Ovary (tissue), 9 donors: ENCODE measurements around the gene GPR78. TPM values are rescaled to one million over a fixed set of nuclear protein-coding genes. Genes with fewer than 3 reads are reported as not detected.
A peak's percentile ranks its signal among the peaks of the same experiment; 100 is the strongest.

Experiments
- DNase-seq, 5 donors: peaks; one replicate each; pipeline ENCODE4 v3.0.0-alpha.2; 2019 to 2020
- H3K27ac ChIP-seq, 2 donors: fragments of 200-600 bp; one replicate each; pipeline versions ENCODE4 v1.5.1 to v1.8.0; 2019 to 2022
- H3K27me3 ChIP-seq: fragments of 200-600 bp; one replicate; pipeline ENCODE4 v1.8.0; 2022
- H3K36me3 ChIP-seq: fragments of 200-600 bp; sonication (generic); one replicate; pipeline ENCODE4 v1.5.1; 2019
- H3K4me1 ChIP-seq: one replicate; pipeline ENCODE4 v1.8.1; 2013; ENCODE audit warnings: mild to moderate bottlenecking, moderate library complexity; ENCODE audit not compliant: insufficient read depth
- H3K4me3 ChIP-seq: fragments of 200-600 bp; sonication (generic); one replicate; pipeline ENCODE4 v1.5.1; 2017
- H3K9me3 ChIP-seq, 2 donors: fragments of 200-600 bp in 1 of 2; sonication (generic) in 1 of 2; one replicate each; pipeline versions ENCODE4 v1.5.1 to v1.8.1; 2013 to 2019; ENCODE audit warnings: mild to moderate bottlenecking in 1 of 2, moderate library complexity in 1 of 2
- EP300 ChIP-seq: sonication (generic); formaldehyde crosslinking; IDR thresholded peaks from one replicate; pipeline ENCODE4 v1.6.1; 2017; ENCODE audit warnings: antibody characterized with exemption
- POLR2A ChIP-seq: fragments of 450-650 bp; IDR thresholded peaks from one replicate; pipeline ENCODE4 v1.6.1; 2017; ENCODE audit warnings: antibody characterized with exemption, mild to moderate bottlenecking, moderate library complexity
- WGBS, 3 donors: extraction: QIAGEN DNeasy Blood & Tissue Kit in 1 of 3; methylation state at CpG; one replicate each; pipeline versions ENCODE4 v1.1.5 to v1.1.7; 2013 to 2017; 5-methylcytosine and 5-hydroxymethylcytosine counted together
- intact Hi-C, 4 donors: fragments of 100-400 bp; cut with DNase I; formaldehyde crosslinking; loops; one replicate each; pipeline versions ENCODE4 v1.11.0 to v1.15.1; 2022 to 2023
- polyA plus RNA-seq, 2 donors: library from polyadenylated mRNA; stranded (reverse); fragments of 200-250 nt in 1 of 2; fragments of 350-450 nt in 1 of 2; fragmentation: Illumina TruSeq in 1 of 2; extraction: RNeasy Lipid Tissue Mini Kit (QIAGEN cat#74804) in 1 of 2; gene quantifications; one replicate each; pipeline ENCODE4 v1.2.3, GENCODE V29; 2013 to 2014
- total RNA-seq, 7 donors: library from RNA; depleted of rRNA in 2 of 7; stranded (reverse); fragments of >200 nt in 2 of 7; fragmentation: NEBNext Ultra II Directional in 3 of 7; extraction: Animal tissue kit (Norgen Biotek cat#: 25700) in 3 of 7; gene quantifications; one replicate each; pipeline versions ENCODE4 v1.1.0 to v1.2.4, GENCODE V29; 2016 to 2023
- TF ChIP-seq, protein P1 (sequence below), 3 donors: fragments of 450-650 bp in 2 of 3; fragments of 200-600 bp in 1 of 3; IDR thresholded peaks; one replicate each; pipeline versions ENCODE4 v1.5.1 to v1.8.0; 2016 to 2022; ENCODE audit warnings: antibody characterized with exemption in 3 of 3, mild to moderate bottlenecking in 1 of 3
- donor health status: DM: no; HTN: no; CAD: no; lungs with moderate emphysema.
- donor health status: DM: no; HTN: no; CAD: no.
- donor health status: Bipolar disorder and iron deficiency.
- donor health status: DM: yes; HTN: yes; CAD: no.
- donor health status: DM: no; HTN: no; CAD: no.
- donor health status: DM: yes; HTN: yes; CAD: no.

The GPR78 gene
- total and polyA plus RNA-seq, 9 donors, result 1.0 to 14.7 (median 5.4) TPM

DNA sequence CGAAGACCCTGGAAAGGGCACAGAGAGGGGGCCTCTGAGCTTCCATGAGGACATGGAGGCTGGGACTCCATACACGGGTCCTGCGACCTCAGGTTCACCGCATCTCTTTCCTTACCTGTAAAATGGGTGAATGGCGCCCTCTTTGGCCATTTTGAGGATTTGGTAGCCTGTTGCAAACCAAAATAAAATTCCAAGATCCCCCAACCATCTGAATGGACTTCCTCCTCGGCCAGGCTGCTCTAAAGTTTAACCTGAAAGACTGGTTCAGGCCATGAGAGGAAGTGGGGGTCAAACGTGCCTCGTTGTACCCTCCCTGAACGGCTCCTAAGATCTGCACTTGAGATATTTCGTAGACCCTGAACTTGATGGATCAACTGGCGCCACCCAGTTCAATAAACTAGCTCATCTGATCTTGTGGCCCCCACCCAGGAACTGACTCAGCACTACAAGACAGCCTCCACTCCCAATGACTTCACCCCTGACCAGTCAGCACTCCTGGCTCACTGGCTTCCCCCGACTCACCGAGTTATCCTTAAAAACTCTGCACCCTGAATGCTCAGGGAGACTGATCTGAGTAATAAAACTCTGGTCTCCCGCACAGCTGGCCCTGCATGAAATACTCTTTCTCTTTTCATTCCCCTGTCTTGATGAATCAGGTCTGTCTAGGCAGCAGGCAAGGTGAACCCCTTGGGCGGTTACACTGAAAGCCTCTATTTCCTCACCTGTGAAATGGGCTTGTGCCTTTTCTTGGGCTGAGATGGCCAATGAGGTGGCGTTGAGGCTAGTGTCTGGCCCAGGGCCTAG lies 32.9 kb upstream of the GPR78 start:
- H3K36me3 ChIP-seq, result no peaks in the 10 kb centered on the region
- no peaks in the 10 kb centered on the region for H3K9me3 ChIP-seq
- intact Hi-C loops, result no loop called here
- peaks cover 5% of the 10 kb centered on the region for H3K4me1 ChIP-seq
- H3K27ac ChIP-seq, result no peak overlapping the region
- no peaks in the 10 kb centered on the region for H3K27me3 ChIP-seq
- no peak for TF ChIP-seq POLR2A
- TF ChIP-seq EP300, result no peak
- TF ChIP-seq, protein P1, sequence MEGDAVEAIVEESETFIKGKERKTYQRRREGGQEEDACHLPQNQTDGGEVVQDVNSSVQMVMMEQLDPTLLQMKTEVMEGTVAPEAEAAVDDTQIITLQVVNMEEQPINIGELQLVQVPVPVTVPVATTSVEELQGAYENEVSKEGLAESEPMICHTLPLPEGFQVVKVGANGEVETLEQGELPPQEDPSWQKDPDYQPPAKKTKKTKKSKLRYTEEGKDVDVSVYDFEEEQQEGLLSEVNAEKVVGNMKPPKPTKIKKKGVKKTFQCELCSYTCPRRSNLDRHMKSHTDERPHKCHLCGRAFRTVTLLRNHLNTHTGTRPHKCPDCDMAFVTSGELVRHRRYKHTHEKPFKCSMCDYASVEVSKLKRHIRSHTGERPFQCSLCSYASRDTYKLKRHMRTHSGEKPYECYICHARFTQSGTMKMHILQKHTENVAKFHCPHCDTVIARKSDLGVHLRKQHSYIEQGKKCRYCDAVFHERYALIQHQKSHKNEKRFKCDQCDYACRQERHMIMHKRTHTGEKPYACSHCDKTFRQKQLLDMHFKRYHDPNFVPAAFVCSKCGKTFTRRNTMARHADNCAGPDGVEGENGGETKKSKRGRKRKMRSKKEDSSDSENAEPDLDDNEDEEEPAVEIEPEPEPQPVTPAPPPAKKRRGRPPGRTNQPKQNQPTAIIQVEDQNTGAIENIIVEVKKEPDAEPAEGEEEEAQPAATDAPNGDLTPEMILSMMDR (IDR thresholded peaks at IDR 0.05), result no peak
- WGBS, 3 donors, result 69 to 79% (median 78%) methylated on average over 16 of the region's 16 CpGs
- peak in 2 of 5 donors; percentile 20 to 34 for DNase-seq
- H3K4me3 ChIP-seq, result no peak overlapping the region

DNA sequence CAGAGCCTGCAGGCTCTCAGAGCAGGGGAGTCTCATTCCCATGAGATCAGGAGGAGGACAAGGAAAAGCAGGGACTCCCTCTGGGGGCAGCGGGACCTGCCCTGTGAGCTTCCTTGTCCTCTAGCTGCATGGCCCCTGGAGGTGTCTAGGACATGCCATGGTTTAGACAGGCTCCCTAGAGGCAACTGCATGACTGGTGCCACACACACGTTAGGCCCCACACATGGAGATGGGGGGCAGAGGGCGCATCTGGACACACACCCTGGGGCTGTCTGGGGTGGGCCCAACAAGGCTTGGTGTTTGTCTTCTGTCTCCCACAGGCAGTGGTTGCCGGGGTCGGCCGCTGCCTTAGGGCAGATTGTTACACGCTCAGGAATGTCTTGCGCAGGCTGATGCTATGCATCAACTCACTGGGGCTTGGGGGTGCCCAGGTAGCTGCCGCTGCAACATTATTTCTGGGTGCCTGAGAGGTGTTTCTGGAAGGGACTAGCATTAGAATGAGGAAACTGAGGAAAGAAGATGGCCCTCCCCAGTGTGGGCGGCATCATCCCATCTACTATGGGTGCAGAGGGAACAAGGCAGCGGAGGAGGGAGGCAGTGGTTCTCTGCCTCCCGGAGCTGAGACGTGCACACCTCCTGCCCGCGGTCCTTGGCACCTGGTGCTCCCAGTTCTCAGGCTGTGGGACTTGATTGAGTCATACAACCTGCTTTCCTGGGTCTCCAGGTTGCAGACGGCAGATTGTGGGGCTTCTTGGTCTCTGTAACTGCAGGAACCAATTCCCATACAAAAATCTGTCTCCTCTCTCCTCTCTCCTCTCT lies 32.1 kb upstream of the GPR78 start:
- H3K36me3 ChIP-seq, result no peaks in the 10 kb centered on the region
- intact Hi-C loops, result no loop called here
- H3K27ac ChIP-seq, result no peak overlapping the region
- no peaks in the 10 kb centered on the region for H3K27me3 ChIP-seq
- peaks cover 5% of the 10 kb centered on the region for H3K4me1 ChIP-seq
- 91 to 95% (median 92%) methylated on average over 13 to 16 of the region's 16 CpGs for WGBS, 3 donors
- no peaks in the 10 kb centered on the region for H3K9me3 ChIP-seq
- TF ChIP-seq, protein P1 (IDR thresholded peaks at IDR 0.05), result no peak
- TF ChIP-seq POLR2A (no peak), EP300 (no peak)
- peak in 2 of 5 donors; percentile 11 to 32 for DNase-seq
- no peak overlapping the region for H3K4me3 ChIP-seq

DNA sequence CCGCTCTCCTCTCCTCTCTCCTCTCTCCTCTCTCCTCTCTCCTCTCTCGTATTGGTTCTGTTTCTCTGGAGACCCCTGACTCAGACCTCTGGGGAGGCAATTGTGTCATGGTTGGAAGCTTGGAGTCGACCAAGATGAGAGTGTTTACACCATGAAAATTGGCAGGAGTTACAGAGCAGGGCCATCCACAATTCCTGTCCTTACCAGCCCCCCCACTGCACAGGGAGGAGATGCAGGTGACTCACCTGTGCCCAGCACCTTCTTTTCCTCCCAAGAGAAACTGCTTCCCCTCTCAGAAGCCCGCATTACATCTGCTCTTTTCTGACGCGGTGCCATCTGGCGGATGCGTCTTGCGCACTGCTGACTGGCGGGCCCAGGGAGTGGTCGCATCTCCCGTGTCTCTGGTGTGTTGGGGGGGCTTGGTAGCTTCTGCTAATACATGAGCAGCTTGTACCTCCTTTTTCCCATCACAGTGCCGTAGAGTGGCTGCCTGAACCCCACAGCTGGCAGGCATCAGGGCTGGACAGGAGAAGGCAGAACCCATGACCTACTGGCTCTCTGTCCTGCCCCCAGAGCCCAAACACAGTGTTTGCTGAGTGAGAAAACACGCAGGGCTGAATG lies 31.4 kb upstream of the GPR78 start:
- H3K4me3 ChIP-seq, result no peak overlapping the region

More for the DNA sequence above, 31.4 kb upstream of the GPR78 start:
- Histone ChIP-seq H3K4me1 (peaks cover 5% of the 10 kb centered on the region), H3K36me3 (no peaks in the 10 kb centered on the region), H3K27me3 (no peaks in the 10 kb centered on the region), H3K27ac (no peak overlapping the region), H3K9me3 (no peaks in the 10 kb centered on the region)
- intact Hi-C loops, result no loop called here
- peak in 3 of 5 donors; percentile 29 to 69 (median 63) for DNase-seq
- TF ChIP-seq EP300 (no peak), POLR2A (no peak)
- TF ChIP-seq, protein P1 (IDR thresholded peaks at IDR 0.05), result no peak
- 68 to 78% (median 69%) methylated on average over 14 of the region's 14 CpGs for WGBS, 3 donors
